Midbrain (tissue), 1 donor: ENCODE data around the gene SPEM2.
A peak's percentile ranks its signal among the peaks of the same experiment; 100 is the strongest.

Experiments
- DNase-seq: peaks from one replicate; lab custom pipeline; 2025; lab: John Stamatoyannopoulos, UW

Gene SPEM2

GRCh38 chr17:7403977-7404736 lies 21.3 kb upstream of the SPEM2 start, which contains the start of gene TMEM256:
TSS of gene TMEM256 (minus strand) at chr17:7404097. CDS start at chr17:7404084, 13 bp downstream.
- peak; percentile 100 for DNase-seq

GRCh38 chr17:7404737-7405349 lies 20.6 kb upstream of the SPEM2 start:
- DNase-seq: no peak

GRCh38 chr17:7405350-7406234 lies 19.8 kb upstream of the SPEM2 start:
- no peak for DNase-seq

GRCh38 chr17:7406235-7406825 lies 19.1 kb upstream of the SPEM2 start:
- no peak for DNase-seq

GRCh38 chr17:7407082-7407481 lies 18.3 kb upstream of the SPEM2 start:
- no peak for DNase-seq

- no peak for DNase-seq
These were observed 17.7 kb upstream of the SPEM2 start, which contains the start of gene NLGN2 for GRCh38 chr17:7407485-7408251. TSS of gene NLGN2 (plus strand) at chr17:7407845. CDS start at chr17:7408256, 411 bp downstream.

GRCh38 chr17:7408252-7408727 lies 17.1 kb upstream of the SPEM2 start:
- no peak for DNase-seq

- no peak for DNase-seq
These were observed 16.6 kb upstream of the SPEM2 start for GRCh38 chr17:7408863-7409262.

- DNase-seq: no peak
These were observed 15.7 kb upstream of the SPEM2 start for GRCh38 chr17:7409716-7410115.

GRCh38 chr17:7410634-7411426 lies 14.6 kb upstream of the SPEM2 start:
- no peak for DNase-seq

GRCh38 chr17:7411427-7411750 lies 14.0 kb upstream of the SPEM2 start:
- DNase-seq: no peak

- no peak for DNase-seq
These were observed 11.9 kb upstream of the SPEM2 start for GRCh38 chr17:7413346-7413985.

- DNase-seq: no peak
These were observed 10.6 kb upstream of the SPEM2 start for GRCh38 chr17:7414837-7415236.

- no peak for DNase-seq
These were observed 9.6 kb upstream of the SPEM2 start for GRCh38 chr17:7415784-7416183.

- DNase-seq: no peak
These were observed 9.1 kb upstream of the SPEM2 start for GRCh38 chr17:7416323-7416722.

- DNase-seq: no peak
These were observed 8.3 kb upstream of the SPEM2 start for GRCh38 chr17:7417056-7417655.

GRCh38 chr17:7418472-7419152 lies 6.8 kb upstream of the SPEM2 start:
- DNase-seq: no peak

GRCh38 chr17:7419819-7420610 lies 5.4 kb upstream of the SPEM2 start, which contains the start of gene SPEM1:
TSS of gene SPEM1 (plus strand) at chr17:7420324. CDS start at chr17:7420385, 61 bp downstream.
- DNase-seq: no peak
